VCaP (cell line): ENCODE results near the gene KRTAP4-6.
"Not testable (repeated sequence)": the region's sequence is repeated elsewhere in the genome, so short reads cannot be mapped to it uniquely, and the experiment has no call there.

ENCODE experiments used
- H3K27ac ChIP-seq: fragments of 450-650 bp; 2 replicates; pipeline ENCODE4 v1.5.1; 2017
- TF ChIP-seq, protein P1 (sequence below): fragments of 450-650 bp; conservative IDR thresholded peaks from 2 replicates; pipeline ENCODE4 v1.5.1; 2017; ENCODE audit warnings: mild to moderate bottlenecking, moderate library complexity

The KRTAP4-6 gene

DNA sequence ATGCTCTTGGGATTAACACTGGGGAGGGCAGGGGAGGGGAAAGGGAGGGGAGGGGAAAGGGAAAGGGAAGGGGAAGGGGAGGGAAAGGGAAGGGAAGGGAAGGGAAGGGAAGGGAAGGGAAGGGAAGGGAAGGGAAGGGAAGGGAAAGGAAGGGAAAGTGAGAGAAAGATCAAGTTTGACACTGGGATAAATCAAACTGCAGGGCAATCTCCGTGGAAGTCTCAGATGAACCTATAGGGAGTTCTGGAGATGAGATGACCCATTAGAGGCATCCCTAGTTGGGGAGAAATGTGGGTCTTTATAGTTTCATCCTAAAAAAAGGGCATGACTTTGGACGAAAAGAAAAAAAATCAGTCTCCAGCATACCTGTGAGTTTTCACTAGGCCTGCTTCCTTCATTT is 18.6 kb downstream of the KRTAP4-6 start:
- TF ChIP-seq, protein P1, sequence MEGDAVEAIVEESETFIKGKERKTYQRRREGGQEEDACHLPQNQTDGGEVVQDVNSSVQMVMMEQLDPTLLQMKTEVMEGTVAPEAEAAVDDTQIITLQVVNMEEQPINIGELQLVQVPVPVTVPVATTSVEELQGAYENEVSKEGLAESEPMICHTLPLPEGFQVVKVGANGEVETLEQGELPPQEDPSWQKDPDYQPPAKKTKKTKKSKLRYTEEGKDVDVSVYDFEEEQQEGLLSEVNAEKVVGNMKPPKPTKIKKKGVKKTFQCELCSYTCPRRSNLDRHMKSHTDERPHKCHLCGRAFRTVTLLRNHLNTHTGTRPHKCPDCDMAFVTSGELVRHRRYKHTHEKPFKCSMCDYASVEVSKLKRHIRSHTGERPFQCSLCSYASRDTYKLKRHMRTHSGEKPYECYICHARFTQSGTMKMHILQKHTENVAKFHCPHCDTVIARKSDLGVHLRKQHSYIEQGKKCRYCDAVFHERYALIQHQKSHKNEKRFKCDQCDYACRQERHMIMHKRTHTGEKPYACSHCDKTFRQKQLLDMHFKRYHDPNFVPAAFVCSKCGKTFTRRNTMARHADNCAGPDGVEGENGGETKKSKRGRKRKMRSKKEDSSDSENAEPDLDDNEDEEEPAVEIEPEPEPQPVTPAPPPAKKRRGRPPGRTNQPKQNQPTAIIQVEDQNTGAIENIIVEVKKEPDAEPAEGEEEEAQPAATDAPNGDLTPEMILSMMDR = no peak
- no peak overlapping the region for H3K27ac ChIP-seq

DNA sequence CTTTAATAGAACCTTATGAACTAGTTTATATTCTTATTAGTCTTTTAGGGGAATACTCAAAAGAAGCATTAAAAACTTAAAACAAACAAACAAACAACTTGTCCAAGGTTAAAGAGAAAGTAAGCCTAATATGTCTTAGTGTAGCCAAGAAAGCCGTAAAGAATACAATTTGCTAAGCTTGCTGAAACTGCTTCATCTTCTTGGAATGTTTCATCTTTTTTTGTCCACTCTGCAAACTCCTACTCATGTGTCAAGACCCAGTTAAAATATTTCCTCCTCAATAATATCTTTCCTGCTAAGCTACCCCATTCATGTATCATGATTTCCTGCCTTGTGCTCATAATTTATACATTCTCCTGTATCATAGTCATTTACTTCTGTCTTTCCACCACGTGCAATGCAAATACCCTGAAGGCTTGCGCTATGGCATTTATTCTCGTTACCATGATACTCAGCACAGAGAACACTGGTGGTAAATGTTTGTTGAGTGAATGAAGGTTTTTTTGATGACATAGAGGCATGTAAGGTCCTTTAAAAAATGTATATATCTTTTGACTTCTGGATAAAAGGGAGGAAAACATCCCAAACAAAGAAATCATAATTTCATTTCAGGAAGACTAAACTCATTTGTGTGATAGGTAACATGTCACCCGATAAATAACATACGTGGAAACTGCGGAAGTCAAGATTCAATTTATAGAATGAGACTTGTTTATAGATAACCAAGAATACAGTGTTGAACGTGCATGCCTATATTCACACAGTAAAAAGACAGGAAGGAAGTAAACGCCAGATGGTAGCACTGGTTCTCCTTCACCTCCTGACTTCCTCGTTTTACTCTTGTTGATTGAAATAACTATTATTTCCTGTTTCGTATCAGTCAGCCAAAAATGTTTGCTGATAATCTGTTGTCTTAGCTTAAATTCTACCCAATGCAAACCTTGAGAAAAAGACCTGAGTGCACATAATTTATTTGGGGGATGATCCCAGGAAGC is 20.4 kb downstream of the KRTAP4-6 start:
- not testable (repeated sequence) for H3K27ac ChIP-seq

DNA sequence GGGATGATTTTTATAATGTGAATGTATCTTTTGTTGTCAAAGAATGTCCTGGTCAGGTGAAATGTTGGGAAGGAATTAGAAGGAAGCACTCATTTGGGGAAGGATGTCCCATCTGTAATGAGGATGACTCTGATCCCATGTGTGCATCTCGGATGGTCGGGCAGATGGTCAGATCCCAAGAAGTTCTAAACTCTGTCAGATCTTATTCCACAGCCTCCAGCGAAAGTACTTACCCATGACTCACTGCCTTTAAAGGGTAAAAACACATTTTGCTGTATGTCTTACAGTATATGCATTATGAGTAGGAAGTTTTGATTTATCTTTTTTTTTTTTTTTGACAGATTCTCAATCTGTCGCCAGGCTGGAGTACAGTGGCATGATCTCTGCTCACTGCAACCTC is 21.6 kb downstream of the KRTAP4-6 start:
- TF ChIP-seq, protein P1 = no peak
- no peak overlapping the region for H3K27ac ChIP-seq

DNA sequence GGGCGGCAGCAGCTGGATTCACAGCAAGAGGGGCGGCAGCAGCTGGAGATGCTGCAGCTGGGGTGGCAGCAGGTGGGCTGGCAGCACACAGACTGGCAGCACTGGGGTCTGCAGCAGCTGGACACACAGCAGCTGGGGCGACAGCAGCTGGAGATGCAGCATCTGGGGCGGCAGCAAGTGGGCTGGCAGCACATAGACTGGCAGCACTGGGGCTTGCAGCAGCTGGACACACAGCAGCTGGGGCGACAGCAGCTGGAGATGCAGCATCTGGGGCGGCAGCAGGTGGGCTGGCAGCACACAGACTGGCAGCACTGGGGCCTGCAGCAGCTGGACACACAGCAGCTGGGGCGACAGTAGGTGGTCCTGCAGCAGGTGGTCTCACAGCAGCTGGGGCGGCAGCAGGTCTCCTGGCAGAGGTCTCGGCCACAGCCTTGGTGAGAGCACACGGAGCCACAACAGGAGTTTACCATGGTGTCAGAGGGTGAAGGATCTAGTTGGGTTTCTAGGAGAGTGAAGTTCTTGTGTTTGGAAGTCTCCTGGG is 22.4 kb downstream of the KRTAP4-6 start, which contains the start of gene KRTAP4-11:
KRTAP4-11 (minus strand) TSS at position 528 of the 541 bp plus-strand sequence; CDS start at position 470, 58 bp downstream.
- H3K27ac ChIP-seq = not testable (repeated sequence)

DNA sequence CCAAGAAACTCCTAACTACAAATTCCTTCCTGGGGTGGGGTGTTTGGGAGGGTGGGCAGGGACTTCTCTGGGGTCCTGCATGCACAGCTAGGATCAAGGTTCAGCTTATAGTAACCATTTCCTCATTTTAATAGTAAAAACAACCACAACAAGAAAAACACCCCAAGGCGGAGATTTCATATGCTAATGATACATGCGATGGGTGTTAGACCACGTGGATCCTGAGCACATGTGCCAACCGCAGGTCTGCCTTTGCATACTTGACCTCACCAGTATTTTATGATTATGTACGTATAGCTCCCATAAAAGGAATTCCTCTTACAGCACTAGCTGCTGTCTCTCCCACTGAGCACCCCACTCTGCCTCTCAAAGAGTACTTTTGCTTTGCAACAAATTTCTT is 24.0 kb downstream of the KRTAP4-6 start:
- H3K27ac ChIP-seq = no peak overlapping the region
- TF ChIP-seq, protein P1 = no peak

DNA sequence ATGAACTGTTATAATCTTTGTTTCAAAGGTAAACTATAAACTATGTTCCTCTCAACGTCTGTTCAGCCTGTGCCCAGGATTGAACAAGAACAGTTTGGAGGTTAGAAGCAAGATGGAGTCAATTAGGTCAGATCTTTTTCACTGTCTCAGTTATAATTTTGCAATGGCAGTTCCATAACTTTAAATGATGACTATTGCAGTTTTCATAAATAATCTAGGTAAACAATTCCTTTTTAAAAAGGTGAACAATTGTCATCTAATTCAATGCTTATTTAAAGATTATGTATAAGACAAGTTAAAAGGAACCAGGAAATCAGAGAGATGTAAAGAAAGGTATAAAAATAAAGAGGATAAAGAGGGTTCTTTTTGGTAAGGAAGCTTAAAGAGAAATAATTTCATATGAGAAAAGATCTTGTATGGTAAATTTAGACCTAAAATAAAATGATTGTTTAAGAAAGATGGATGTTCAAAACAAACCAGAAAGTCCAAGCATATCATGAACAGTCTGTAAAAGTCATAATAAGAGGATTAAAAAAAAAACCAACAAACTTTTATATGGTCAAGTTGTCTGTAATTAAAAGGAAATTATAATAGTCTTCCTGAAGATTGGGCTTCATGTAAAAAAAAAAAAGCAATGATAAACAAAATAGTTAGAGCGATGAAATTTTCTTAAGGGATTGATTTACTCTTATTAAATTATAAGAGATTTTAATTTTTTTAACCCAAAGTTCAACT is 29.0 kb downstream of the KRTAP4-6 start:
- TF ChIP-seq, protein P1 = no peak
- H3K27ac ChIP-seq = no peak overlapping the region

DNA sequence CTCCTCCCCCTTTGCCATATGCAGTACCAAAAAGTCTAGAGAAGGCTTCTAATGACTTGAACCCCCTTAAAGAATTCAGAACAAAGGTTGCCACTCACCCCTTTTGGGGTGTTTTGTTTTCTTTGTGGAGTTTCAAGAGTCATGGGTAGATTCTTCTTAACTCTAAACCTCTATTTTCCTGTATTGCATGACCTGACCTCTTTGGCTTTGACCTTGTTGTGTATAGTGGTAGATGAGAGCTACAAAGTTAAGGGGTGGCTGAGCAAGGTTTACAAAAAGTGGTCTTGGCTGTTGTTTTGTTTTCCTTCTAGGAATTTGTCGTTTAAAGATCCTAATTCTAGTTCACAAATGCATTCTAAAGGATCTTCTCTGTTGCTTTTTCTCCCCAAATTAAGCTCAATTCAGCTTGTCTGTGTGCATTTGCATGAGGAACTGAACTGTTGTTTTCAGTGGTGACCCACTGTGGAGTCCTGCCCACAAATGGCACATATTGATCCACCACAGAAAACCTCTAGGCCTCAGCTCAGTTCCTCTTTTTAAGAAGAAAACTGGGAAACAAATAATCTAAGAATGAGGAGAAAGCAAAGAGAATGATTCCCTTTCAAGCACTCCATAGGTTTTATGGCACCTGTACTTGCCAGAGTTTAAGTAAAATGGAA is 31.5 kb downstream of the KRTAP4-6 start:
- not testable (repeated sequence) for H3K27ac ChIP-seq

DNA sequence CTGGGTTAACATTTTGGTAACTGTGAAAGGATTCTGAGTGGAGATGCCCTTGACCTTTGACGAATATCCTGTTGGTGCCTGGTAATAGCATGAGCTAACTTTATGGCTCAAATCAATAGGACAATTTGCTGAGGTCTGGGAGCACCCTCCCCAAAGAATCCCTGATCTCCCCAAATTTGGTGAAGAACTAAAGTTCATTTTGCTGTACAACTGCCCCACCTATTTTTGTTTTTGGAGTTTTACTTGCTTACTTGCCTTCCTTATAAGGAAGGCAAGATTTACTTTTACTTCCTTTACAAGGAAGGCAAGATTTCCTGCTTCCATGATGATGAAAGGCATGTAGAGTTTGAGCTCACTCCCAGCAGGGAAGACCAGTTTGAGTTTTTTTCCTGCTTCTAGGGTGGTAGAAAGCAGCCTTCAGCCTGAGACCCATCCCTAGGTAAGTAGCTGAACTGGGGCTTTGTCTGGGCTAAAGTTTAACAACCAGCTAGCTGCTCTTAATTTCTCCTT is 32.3 kb downstream of the KRTAP4-6 start:
- H3K27ac ChIP-seq = no peak overlapping the region
- TF ChIP-seq, protein P1 = no peak

DNA sequence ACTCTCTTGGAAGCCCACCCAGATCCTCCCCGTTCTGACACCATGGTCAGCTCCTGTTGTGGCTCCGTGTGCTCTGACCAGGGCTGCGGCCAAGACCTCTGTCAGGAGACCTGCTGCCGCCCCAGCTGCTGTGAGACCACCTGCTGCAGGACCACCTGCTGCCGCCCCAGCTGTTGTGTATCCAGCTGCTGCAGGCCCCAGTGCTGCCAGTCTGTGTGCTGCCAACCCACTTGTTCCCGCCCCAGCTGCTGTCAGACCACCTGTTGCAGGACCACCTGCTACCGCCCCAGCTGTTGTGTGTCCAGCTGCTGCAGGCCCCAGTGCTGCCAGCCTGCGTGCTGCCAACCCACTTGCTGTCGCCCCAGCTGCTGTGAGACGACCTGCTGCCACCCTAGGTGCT is 35.0 kb downstream of the KRTAP4-6 start, which contains the start of gene KRTAP4-9:
KRTAP4-9 (plus strand) TSS at position 43 of the 400 bp plus-strand sequence; CDS start at position 43, 0 bp downstream.
- H3K27ac ChIP-seq = not testable (repeated sequence)

DNA sequence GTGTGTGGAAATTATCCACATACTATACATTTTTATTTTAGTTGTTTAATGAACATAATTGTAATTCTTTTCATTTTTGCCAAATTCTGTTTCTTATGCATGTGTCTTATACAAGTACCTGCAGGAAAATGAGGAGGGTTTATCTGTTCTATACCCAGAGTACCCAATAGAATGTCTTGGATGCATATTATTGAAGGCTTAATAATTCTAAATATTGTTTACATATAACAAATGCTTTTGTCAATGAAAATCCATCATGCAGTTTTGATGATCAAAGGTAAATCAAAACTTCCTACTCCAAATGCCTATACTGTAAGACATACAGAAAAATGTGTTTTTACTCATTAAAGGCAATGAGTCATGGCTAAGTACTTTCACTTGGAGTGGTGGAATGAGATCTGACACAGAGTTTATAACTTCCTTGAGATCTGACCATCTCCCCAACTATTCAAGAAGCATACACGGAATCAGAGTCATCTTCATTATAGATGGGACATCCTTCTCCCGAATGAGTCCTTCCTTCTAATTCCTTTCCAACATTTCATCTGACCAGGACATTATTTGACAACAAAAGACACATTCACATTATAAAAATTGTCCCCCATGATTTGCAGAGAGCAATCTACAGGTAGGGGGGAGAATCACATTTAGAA is 35.8 kb downstream of the KRTAP4-6 start:
- H3K27ac ChIP-seq = not testable (repeated sequence)
